Smooth muscle cell (in vitro differentiated cells): ENCODE data around the gene CRTC1. TPM values are rescaled to one million over a fixed set of nuclear protein-coding genes. Genes with fewer than 3 reads are reported as not detected.
A peak's percentile ranks its signal among the peaks of the same experiment; 100 is the strongest.

Experiments
- DNase-seq: peaks from one replicate; lab custom pipeline; 2025; ENCODE audit not compliant: unreplicated experiment; lab: John Stamatoyannopoulos, UW
- H2AFZ ChIP-seq: fragments of 200-600 bp; sonication (generic); 2 replicates; pipeline ENCODE4 v1.6.0; 2016; ENCODE audit warnings: antibody characterized with exemption, low read depth, mild to moderate bottlenecking
- H3F3A ChIP-seq: fragments of 200-600 bp; sonication (generic); 2 replicates; pipeline ENCODE4 v1.6.0; 2017; ENCODE audit warnings: antibody characterized with exemption, low read depth
- H3K27ac ChIP-seq: fragments of 200-600 bp; sonication (generic); 2 replicates; pipeline ENCODE4 v1.5.1; 2016; ENCODE audit warnings: low read depth, mild to moderate bottlenecking
- H3K27me3 ChIP-seq: fragments of 200-600 bp; sonication (generic); 2 replicates; pipeline ENCODE4 v1.6.1; 2016; ENCODE audit warnings: low read depth, mild to moderate bottlenecking
- H3K36me3 ChIP-seq: fragments of 200-600 bp; sonication (generic); 2 replicates; pipeline ENCODE4 v1.5.1; 2016; ENCODE audit warnings: low read depth
- H3K4me1 ChIP-seq: fragments of 200-600 bp; sonication (generic); 2 replicates; pipeline ENCODE4 v1.5.1; 2016; ENCODE audit warnings: low read depth
- H3K4me2 ChIP-seq: fragments of 200-600 bp; sonication (generic); 2 replicates; pipeline ENCODE4 v1.6.0; 2016; ENCODE audit warnings: mild to moderate bottlenecking
- H3K4me3 ChIP-seq: fragments of 200-600 bp; sonication (generic); 2 replicates; pipeline ENCODE4 v1.5.1; 2016; ENCODE audit warnings: mild to moderate bottlenecking
- H3K79me2 ChIP-seq: fragments of 200-600 bp; sonication (generic); 2 replicates; pipeline ENCODE4 v1.6.0; 2016; ENCODE audit warnings: low read depth, mild to moderate bottlenecking
- H3K9ac ChIP-seq: fragments of 200-600 bp; sonication (generic); 2 replicates; pipeline ENCODE4 v1.6.0; 2016; ENCODE audit warnings: low read depth
- H3K9me3 ChIP-seq: fragments of 200-600 bp; sonication (generic); replicated peaks from 2 replicates; pipeline ENCODE4 v1.5.1; 2016; ENCODE audit warnings: low read depth
- H4K20me1 ChIP-seq: fragments of 200-600 bp; sonication (generic); 2 replicates; pipeline ENCODE4 v1.6.0; 2016; ENCODE audit warnings: low read depth
- CTCF ChIP-seq: fragments of 200-600 bp; sonication (generic); IDR thresholded peaks from 2 replicates; pipeline ENCODE4 v1.5.1; 2017; ENCODE audit warnings: borderline replicate concordance, mild to moderate bottlenecking, antibody characterized with exemption; ENCODE audit not compliant: insufficient read depth, poor library complexity, severe bottlenecking
- WGBS: methylation state at CpG from one replicate; pipeline ENCODE4 v1.1.7; 2016; ENCODE audit warnings: low lambda C conversion rate; 5-methylcytosine and 5-hydroxymethylcytosine counted together
- polyA plus RNA-seq: library from polyadenylated mRNA; unstranded; fragments of >200 nt; fragmentation: Nextera tagmentation; extraction: Ambion mirVana; gene quantifications from 2 replicates; pipeline ENCODE4 v1.2.1, GENCODE V29; 2016
- total RNA-seq: library from RNA; depleted of rRNA; stranded (reverse); fragments of >200 nt; gene quantifications from 2 replicates; pipeline ENCODE4 v1.2.3, GENCODE V29; 2014

The CRTC1 gene
- total and polyA plus RNA-seq, 2 experiments from 2014 or later: 1.6 to 3.1 TPM

DNA sequence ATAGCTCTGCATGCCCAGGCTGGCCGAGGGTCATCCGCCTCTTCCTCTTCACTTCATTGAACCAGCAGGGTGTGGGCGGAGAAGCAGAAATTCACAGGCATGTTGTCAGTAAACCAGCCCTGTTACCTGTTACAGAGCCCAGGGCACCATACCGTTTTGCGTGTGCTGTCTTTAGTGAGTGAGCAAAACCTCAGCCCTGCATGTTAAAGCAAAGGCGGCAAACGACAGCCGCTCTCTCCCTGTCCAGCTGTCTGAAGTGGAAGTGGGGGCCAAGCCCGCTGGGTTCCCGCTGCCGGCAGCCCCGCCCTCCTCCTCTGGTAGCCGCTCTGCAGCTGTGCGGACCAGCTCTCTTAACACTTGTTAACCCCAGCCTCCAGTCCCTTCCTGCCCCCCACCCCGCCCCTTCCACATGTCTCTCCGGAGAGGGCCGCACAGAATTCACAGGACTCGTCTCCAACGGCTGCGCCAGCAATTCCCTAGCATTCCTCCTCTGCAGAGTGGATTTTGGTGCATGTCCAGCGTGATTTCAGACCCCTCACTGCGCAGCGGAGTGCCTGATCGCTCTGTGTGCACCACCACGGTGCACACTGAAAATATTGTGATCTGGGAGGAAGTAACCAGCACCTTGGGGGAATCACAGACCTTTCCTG lies 34.0 kb upstream of the CRTC1 start:
- Histone ChIP-seq H3K27ac (peak overlapping the region; percentile 95), H3K4me3 (no peak overlapping the region), H2AFZ (no peak overlapping the region), H3K4me1 (peaks cover 22% of the 10 kb centered on the region), H3F3A (peaks cover 23% of the 10 kb centered on the region), H3K27me3 (no peaks in the 10 kb centered on the region), H3K79me2 (peaks cover 11% of the 10 kb centered on the region), H3K9me3 (no peaks in the 10 kb centered on the region), H4K20me1 (peaks cover 7% of the 10 kb centered on the region), H3K9ac (peak overlapping the region; percentile 79), H3K4me2 (peak overlapping the region; percentile 80), H3K36me3 (no peaks in the 10 kb centered on the region)
- DNase-seq: no peak
- no peak for TF ChIP-seq CTCF
- 46% methylated on average over 25 of the region's 25 CpGs for WGBS

DNA sequence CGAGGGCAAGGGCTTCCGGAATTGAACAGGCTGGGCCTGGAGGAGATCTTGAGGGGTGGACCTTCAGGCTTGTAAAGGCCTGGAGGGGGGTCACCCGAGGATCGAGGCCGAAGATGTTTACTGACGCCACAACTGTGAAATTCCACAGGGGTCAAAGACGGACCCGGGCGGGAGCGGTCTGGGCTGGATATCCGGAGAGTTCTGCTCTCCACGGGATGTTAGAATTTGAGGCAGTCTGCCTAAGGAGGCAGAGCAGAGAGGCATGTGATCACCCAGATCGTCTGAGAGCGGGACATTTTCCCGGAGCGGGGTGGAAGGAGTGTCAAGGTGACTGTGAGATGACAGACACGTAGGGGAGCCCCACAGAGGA lies 33.5 kb upstream of the CRTC1 start:
- Histone ChIP-seq H3F3A (peaks cover 23% of the 10 kb centered on the region), H3K4me2 (peak overlapping the region; percentile 80), H3K27ac (peak overlapping the region; percentile 95), H3K36me3 (no peaks in the 10 kb centered on the region), H3K9ac (peak overlapping the region; percentile 79), H3K4me3 (no peak overlapping the region), H2AFZ (no peak overlapping the region), H3K79me2 (peaks cover 14% of the 10 kb centered on the region), H3K9me3 (no peaks in the 10 kb centered on the region), H4K20me1 (peaks cover 7% of the 10 kb centered on the region), H3K27me3 (no peaks in the 10 kb centered on the region), H3K4me1 (peaks cover 22% of the 10 kb centered on the region)
- DNase-seq: no peak
- 55% methylated on average over 17 of the region's 17 CpGs for WGBS
- no peak for TF ChIP-seq CTCF

DNA sequence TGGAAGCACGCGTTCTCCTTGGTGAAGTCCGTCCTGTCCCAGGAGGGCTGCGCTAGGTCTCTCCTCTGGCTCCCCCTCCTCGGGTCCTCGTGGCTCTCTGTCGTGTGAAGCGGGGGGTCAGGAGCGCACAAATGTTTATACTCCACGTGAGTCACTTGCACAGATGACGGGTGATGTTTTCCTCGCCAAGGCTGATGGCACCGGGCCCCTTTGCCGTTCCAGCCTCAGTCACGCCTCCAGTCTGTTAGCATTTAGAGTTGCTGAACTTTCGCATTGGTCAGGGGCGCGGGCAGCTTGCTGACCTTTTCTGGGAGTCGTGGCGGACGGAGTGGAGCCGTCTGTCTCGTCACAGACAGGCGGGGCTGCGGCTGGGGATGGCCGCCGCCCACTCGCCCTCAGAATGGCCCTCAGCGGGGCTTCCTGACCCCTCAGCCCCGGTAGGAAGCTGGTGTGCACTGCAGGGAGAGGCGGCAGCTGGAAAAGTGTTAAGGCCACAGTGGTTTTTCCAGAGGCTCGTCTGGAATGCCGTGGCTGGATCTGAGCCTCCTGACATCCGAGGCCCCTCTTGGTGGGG lies 32.9 kb upstream of the CRTC1 start:
- 32% methylated on average over 34 of the region's 34 CpGs for WGBS
- Histone ChIP-seq H4K20me1 (peaks cover 7% of the 10 kb centered on the region), H3K9ac (peak overlapping the region; percentile 79), H2AFZ (no peak overlapping the region), H3K27me3 (no peaks in the 10 kb centered on the region), H3K4me2 (peak overlapping the region; percentile 80), H3F3A (peaks cover 23% of the 10 kb centered on the region), H3K9me3 (no peaks in the 10 kb centered on the region), H3K4me1 (peaks cover 22% of the 10 kb centered on the region), H3K79me2 (peaks cover 17% of the 10 kb centered on the region), H3K27ac (peak overlapping the region; percentile 95), H3K4me3 (no peak overlapping the region), H3K36me3 (no peaks in the 10 kb centered on the region)
- DNase-seq: peak; percentile 10
- TF ChIP-seq CTCF: no peak

GRCh38 chr19:18651300-18651699 lies 32.2 kb upstream of the CRTC1 start:
- Histone ChIP-seq H3K4me3 (no peak overlapping the region), H4K20me1 (peaks cover 7% of the 10 kb centered on the region), H3K79me2 (peaks cover 11% of the 10 kb centered on the region), H3F3A (peaks cover 23% of the 10 kb centered on the region), H3K9ac (peak overlapping the region; percentile 79), H3K36me3 (no peaks in the 10 kb centered on the region), H3K27ac (peak overlapping the region; percentile 95), H3K9me3 (no peaks in the 10 kb centered on the region), H3K27me3 (no peaks in the 10 kb centered on the region), H3K4me2 (peak overlapping the region; percentile 80), H3K4me1 (peaks cover 22% of the 10 kb centered on the region), H2AFZ (no peak overlapping the region)
- no peak for TF ChIP-seq CTCF
- no peak for DNase-seq
- 100% methylated on average over 1 of the region's 1 CpG for WGBS
